Natural killer cell (primary cell): ENCODE data around the gene GADD45G. TPM values are rescaled to one million over a fixed set of nuclear protein-coding genes. Genes with fewer than 3 reads are reported as not detected.

Experiments
- ATAC-seq, 3 donors: fragments of 150-1000 bp in 2 of 3; fragments of 200-7000 bp in 1 of 3; cut with Tn5 transposase; 1 replicate in 1 of 3; 2 replicates in 2 of 3; pipeline ENCODE4 v1.10.0; 2021; ENCODE audit warnings: mild to moderate bottlenecking in 2 of 3, moderate library complexity in 2 of 3
- DNase-seq, 2 donors: peaks; one replicate each; pipeline versions ENCODE4 v3.0.0 to v3.0.0-alpha.2; 2013 to 2021; ENCODE audit warnings: mixed read lengths in 1 of 2
- H3K27ac ChIP-seq: one replicate; pipeline ENCODE4 v1.5.1; 2013; ENCODE audit warnings: mild to moderate bottlenecking, low read length
- H3K27me3 ChIP-seq: one replicate; pipeline ENCODE4 v1.6.1; 2013; ENCODE audit warnings: low read length; ENCODE audit not compliant: control insufficient read depth, insufficient read depth
- H3K36me3 ChIP-seq: one replicate; pipeline ENCODE4 v1.6.1; 2013; ENCODE audit warnings: low read length; ENCODE audit not compliant: control insufficient read depth, insufficient read depth
- H3K4me1 ChIP-seq: one replicate; pipeline ENCODE4 v1.6.1; 2013; ENCODE audit warnings: low read length; ENCODE audit not compliant: control insufficient read depth, insufficient read depth
- H3K4me3 ChIP-seq: one replicate; pipeline ENCODE4 v1.5.1; 2013; ENCODE audit warnings: low read length
- H3K9me3 ChIP-seq: one replicate; pipeline ENCODE4 v1.6.1; 2013; ENCODE audit warnings: low read length; ENCODE audit not compliant: control insufficient read depth, insufficient read depth
- H3K27ac Mint-ChIP-seq, 2 donors: one replicate each; pipeline ENCODE4 v1.8.0; 2022; ENCODE audit warnings: mild to moderate bottlenecking in 2 of 2, mixed read lengths in 2 of 2, moderate library complexity in 1 of 2
- H3K27me3 Mint-ChIP-seq, 2 donors: one replicate each; pipeline ENCODE4 v1.8.0; 2022; ENCODE audit warnings: low read depth in 2 of 2, mixed read lengths in 2 of 2
- H3K36me3 Mint-ChIP-seq: one replicate; pipeline ENCODE4 v1.8.0; 2022; ENCODE audit warnings: mixed read lengths
- H3K4me1 Mint-ChIP-seq, 2 donors: one replicate each; pipeline ENCODE4 v1.8.0; 2022; ENCODE audit warnings: mixed read lengths in 2 of 2
- H3K4me3 Mint-ChIP-seq: one replicate; pipeline ENCODE4 v1.8.0; 2022; ENCODE audit warnings: mild to moderate bottlenecking, moderate library complexity, mixed read lengths
- H3K9me3 Mint-ChIP-seq, 2 donors: one replicate each; pipeline ENCODE4 v1.8.0; 2022; ENCODE audit warnings: mixed read lengths in 2 of 2
- WGBS: methylation state at CpG from one replicate; pipeline ENCODE4 v1.1.7; 2013; ENCODE audit warnings: missing lambda C conversion rate; ENCODE audit not compliant: insufficient coverage; 5-methylcytosine and 5-hydroxymethylcytosine counted together
- intact Hi-C: fragments of 100-400 bp; cut with micrococcal nuclease; formaldehyde crosslinking; loops from one replicate; pipeline ENCODE4 v1.14.2; 2022
- total RNA-seq, 4 donors: library from RNA; stranded (reverse); fragments of 120-200 nt in 1 of 4; gene quantifications; one replicate each; pipeline versions ENCODE4 v1.2.3 to v1.2.4, GENCODE V29; 2013 to 2022
- TF ChIP-seq, protein P1 (sequence below): fragments of 200-600 bp; IDR thresholded peaks from one replicate; pipeline ENCODE4 v1.8.0; 2022; ENCODE audit warnings: antibody characterized with exemption

GADD45G gene
- total RNA-seq, 3 donors from 2014 or later (not counting 1 experiment from before 2014, with no cell fraction given) = 2.6 to 3.2 (median 2.8) TPM

DNA sequence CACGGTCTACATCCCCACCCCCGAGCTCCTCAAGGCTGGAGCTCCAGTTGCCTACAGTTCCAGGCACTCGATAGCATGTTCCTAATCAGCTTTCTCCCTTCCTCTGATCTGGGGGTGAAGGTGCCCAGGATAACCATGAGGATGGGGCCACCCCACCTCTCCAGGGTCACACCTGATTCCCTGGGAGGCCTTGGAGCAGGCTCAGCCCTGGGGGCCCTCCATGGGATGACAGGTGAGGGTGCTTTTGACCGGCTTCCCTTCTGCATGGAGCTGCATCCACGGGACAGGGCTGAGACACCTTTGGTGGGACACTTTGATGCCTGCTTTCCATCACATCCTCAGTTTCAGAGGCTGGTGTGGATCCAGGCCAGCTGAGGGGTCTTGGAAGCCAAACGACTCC lies 28.6 kb downstream of the GADD45G start:
- Mint-ChIP-seq H3K27me3 (peaks cover 7 to 14% of the 10 kb centered on the region in 2 donors), H3K9me3 (no peaks in the 10 kb centered on the region), H3K4me1 (no peaks in the 10 kb centered on the region), H3K27ac (no peak overlapping the region), H3K36me3 (no peaks in the 10 kb centered on the region), H3K4me3 (no peak overlapping the region)
- Histone ChIP-seq H3K27me3 (no peaks in the 10 kb centered on the region), H3K27ac (no peak overlapping the region), H3K9me3 (no peaks in the 10 kb centered on the region), H3K4me3 (no peak overlapping the region), H3K4me1 (no peaks in the 10 kb centered on the region), H3K36me3 (no peaks in the 10 kb centered on the region)
- intact Hi-C loops = no loop called here
- WGBS = 92% methylated on average over 6 of the region's 6 CpGs
- TF ChIP-seq, protein P1, sequence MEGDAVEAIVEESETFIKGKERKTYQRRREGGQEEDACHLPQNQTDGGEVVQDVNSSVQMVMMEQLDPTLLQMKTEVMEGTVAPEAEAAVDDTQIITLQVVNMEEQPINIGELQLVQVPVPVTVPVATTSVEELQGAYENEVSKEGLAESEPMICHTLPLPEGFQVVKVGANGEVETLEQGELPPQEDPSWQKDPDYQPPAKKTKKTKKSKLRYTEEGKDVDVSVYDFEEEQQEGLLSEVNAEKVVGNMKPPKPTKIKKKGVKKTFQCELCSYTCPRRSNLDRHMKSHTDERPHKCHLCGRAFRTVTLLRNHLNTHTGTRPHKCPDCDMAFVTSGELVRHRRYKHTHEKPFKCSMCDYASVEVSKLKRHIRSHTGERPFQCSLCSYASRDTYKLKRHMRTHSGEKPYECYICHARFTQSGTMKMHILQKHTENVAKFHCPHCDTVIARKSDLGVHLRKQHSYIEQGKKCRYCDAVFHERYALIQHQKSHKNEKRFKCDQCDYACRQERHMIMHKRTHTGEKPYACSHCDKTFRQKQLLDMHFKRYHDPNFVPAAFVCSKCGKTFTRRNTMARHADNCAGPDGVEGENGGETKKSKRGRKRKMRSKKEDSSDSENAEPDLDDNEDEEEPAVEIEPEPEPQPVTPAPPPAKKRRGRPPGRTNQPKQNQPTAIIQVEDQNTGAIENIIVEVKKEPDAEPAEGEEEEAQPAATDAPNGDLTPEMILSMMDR = no peak
- DNase-seq (no peak), ATAC-seq (no peak)

DNA sequence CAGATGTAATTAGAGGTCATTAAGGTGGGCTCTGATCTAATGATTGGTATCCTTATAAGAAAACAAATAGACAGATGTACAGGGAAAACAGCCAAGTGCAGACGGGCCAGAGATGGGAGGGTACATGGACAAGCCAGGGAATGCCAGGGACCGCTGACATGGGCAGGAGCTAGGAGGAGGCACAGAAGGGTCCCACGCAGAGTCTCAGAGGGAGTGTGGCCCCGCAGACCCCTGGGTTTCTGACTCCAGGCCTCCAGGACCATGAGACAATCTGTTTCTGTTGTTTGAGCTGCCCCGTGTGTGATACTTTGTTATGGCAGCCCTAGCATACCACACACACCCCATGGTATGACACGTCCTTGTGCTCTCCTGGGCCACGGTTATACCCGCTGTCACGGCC lies 29.1 kb downstream of the GADD45G start:
- intact Hi-C loops = no loop called here
- Mint-ChIP-seq H3K27me3 (peaks cover 7 to 9% of the 10 kb centered on the region in 2 donors), H3K4me1 (no peaks in the 10 kb centered on the region), H3K9me3 (no peaks in the 10 kb centered on the region), H3K27ac (no peak overlapping the region), H3K36me3 (no peaks in the 10 kb centered on the region), H3K4me3 (no peak overlapping the region)
- Histone ChIP-seq H3K36me3 (no peaks in the 10 kb centered on the region), H3K27me3 (no peaks in the 10 kb centered on the region), H3K9me3 (no peaks in the 10 kb centered on the region), H3K4me3 (no peak overlapping the region), H3K27ac (no peak overlapping the region), H3K4me1 (no peaks in the 10 kb centered on the region)
- TF ChIP-seq, protein P1 = no peak
- no peak for ATAC-seq
- WGBS = 89% methylated on average over 9 of the region's 9 CpGs
- DNase-seq = no peak

DNA sequence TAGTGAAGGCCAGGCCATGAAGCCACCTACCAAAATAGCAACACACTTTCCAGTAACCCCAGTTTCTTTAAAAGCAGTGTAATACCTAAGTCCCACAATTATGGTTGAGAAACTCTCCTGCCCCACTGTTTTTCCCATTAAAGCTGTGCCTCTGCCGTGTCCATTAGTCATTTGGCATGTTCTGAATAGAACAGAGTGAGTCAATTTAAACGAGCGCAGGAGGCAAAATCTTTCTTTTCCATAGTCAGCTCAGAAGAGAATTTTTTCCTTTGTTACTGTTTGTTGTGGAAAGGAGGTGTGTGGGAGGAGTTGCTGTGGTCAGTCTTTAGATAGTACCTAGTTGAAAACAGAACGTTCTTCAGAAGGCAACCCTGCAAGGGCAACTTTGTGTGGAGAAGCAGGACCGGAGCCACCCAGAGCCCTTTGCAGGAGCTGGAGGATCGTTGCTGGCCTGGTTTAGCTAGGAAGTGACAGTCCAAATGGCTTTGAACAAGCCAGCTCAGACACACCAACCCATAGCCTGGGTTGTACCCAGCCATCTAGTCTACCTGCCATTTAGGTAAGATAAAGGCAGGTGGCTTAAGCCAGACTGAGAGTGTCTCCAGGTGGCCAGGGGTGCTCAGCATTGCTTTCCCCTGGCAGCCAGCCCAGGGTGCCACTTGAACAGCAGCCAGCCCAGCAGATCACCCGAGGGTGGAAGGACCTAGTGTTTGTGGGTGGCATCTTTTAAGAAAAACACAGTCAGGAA lies 30.4 kb downstream of the GADD45G start:
- 71% methylated on average over 7 of the region's 7 CpGs for WGBS
- DNase-seq (no peak), ATAC-seq (no peak)
- H3K4me1 ChIP-seq = peaks cover under 1% of the 10 kb centered on the region
- Mint-ChIP-seq H3K36me3 (no peaks in the 10 kb centered on the region), H3K27ac (no peak overlapping the region), H3K9me3 (no peaks in the 10 kb centered on the region), H3K27me3 (peaks cover 5 to 7% of the 10 kb centered on the region in 2 donors), H3K4me1 (no peaks in the 10 kb centered on the region), H3K4me3 (no peak overlapping the region)
- TF ChIP-seq, protein P1 = no peak
- no peaks in the 10 kb centered on the region for H3K36me3 ChIP-seq
- no peak overlapping the region for H3K4me3 ChIP-seq
- no peaks in the 10 kb centered on the region for H3K9me3 ChIP-seq
- no peak overlapping the region for H3K27ac ChIP-seq
- H3K27me3 ChIP-seq = no peaks in the 10 kb centered on the region
- intact Hi-C loops = no loop called here

DNA sequence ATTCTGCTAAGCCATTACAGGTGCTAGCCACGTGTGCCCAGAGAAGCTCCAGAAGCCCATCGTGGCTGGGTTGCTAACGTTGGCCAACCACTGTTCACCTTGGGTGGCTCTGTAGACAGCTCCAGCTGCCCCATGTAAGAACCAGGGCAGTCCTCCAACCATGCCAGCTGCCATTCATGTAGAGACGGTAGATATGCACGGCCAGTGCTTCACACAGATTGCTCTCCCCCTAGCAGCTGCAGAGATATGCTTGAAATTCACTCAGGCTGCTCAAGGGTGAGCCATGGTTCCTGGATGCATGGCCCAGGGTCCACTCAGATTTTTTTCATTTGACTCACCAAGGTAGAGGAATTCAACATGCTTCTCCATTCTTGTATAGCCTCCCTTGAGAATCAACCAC lies 31.0 kb downstream of the GADD45G start:
- WGBS = 88% methylated on average over 5 of the region's 5 CpGs
- Histone ChIP-seq H3K27ac (no peak overlapping the region), H3K9me3 (no peaks in the 10 kb centered on the region), H3K27me3 (no peaks in the 10 kb centered on the region), H3K4me1 (peaks cover 2% of the 10 kb centered on the region), H3K4me3 (no peak overlapping the region), H3K36me3 (no peaks in the 10 kb centered on the region)
- no peak for DNase-seq
- intact Hi-C loops = no loop called here
- Mint-ChIP-seq H3K36me3 (no peaks in the 10 kb centered on the region), H3K4me3 (no peak overlapping the region), H3K9me3 (no peaks in the 10 kb centered on the region), H3K27me3 (peaks cover 5 to 7% of the 10 kb centered on the region in 2 donors), H3K27ac (no peak overlapping the region), H3K4me1 (no peaks in the 10 kb centered on the region)
- TF ChIP-seq, protein P1 = no peak
- no peak for ATAC-seq
